DMS114 treated with DMSO at 0.1 percent for 48 hours (cell line): ENCODE measurements around the gene EVA1A.

Experiments used
- DNase-seq: peaks from one replicate; lab custom pipeline; 2025; ENCODE audit not compliant: unreplicated experiment; lab: John Stamatoyannopoulos, UW

The EVA1A gene

DNA sequence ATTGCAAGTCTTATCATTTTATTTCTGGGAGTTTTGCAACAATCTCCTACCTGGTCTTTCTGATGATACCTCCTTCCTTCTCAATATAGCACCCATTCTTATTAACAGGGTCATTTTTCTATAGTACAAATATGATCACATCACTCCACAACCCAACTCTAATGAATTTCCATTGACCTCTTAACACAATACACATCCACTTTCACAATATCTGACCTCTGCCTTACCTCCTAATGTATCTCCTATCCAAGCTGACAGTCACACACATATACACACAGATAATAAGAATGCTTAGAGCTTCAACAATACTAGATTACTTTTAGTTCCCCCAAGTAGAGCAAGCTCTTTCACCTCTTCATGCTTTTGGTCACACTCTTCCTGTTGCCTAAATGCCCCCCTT is 40.9 kb downstream of the EVA1A start:
- DNase-seq: no peak

DNA sequence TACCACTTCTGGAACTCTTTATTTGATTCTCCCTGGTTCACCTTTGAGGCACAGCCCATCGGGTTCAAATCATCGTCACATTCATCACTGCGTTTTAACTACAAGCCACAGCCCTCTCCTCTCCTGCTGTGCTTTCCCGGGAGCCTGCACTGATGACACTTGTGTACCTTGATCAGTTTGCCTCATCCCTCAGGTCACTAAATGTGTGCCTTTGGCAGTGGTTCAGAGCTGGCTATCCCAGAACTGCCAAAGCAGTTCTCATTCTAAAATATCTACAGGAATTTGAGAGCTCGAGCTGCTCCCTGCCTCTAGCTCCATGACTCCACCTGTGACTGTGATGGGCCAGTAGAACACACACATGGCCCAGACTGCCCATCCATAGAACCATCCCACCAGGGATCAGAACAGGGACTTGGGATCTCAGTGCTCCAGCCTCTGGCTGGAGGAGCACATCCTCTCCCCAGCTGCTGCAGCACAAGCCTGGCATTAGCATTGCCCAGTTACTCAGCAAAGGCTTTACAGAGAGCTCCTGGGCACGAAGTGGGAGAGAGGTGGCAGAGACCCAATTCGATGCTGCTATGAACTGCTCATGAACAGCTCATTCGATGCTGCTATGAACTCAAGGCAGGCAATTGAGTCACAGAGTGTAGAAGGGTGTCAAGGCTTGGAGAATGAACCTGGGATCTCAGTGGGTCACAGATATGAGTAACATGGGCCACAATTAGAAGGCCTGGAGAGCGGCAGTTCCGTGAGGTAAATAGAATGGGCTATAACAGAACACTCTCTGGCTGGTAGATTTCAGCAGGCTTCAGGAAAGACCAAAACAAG is 41.9 kb downstream of the EVA1A start:
- no peak for DNase-seq

DNA sequence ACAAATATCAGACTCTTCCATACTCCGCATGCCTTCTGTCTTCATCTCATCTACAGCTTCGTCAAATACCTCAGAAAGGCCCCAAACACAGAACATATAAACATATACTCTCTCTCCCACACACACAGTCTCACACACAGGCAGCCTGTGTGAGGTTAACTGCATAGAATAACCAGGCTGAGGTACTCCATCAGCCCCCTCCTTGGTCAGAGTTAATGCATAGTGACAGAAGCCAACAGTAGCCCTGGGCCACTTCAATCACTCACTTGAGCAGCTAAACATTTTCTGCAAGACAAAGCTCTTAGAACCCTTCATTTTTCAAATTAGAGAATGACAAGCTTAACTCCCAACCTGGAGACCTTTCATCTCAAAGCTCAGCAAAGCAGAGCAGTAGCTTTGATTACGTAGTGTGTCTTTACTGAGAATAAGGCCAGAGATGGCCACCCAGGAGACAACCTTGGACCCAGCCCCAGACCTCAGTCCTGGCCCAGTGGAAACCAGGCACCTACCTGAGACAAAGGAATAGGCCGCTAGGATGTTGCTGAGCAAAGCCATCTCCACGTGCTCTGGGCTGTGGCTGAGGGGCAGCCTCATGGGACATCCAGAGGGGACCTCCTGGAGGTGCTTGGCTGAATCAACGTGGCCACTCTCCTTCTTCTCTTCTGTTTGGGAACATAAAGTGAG is 43.0 kb downstream of the EVA1A start:
- no peak for DNase-seq

DNA sequence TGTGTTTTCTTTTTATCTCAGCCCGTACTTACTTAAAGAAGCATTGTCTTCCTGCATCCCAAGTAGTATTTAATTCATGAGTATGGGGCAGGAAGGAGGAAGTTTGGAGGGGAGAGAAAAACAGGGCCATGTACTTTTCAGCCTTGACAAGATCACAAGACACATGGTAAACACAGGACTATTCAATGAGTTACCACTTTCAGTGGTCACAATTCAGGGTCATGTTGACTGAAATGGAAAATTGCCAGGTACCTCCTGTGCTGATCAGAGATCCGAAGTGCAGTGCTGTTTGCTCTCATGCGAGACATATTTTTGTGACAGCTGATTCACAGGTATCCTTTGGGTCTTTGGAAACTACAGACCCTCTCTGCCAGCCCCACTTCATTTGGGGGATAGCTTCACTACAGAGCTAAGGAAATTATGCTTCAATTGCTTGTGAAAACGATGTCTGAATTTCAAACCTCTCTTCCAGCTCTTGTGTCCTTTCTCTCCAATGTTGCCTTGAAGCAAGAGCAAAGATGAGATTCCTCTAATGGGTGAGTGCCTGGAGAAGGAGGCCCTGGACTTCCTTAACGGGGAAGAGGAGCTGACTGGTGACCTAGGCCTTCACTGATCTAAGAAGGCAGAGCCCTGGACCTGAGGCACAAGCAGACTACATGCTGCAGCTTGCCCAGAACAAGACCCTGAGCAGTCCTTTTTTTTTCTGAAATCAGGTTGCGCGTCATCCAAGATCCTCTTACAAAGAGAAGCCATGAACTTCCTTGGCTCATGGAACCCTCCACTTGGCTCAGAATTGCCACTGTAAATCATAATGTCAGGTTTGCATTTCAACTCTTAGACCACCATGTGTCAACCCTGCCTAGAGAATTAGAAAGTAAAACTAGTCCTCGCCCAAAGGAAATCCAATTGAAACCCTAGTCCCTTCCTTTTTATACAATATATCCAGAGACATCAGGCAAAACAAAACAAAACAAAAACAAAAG is 44.1 kb downstream of the EVA1A start:
- DNase-seq: no peak

DNA sequence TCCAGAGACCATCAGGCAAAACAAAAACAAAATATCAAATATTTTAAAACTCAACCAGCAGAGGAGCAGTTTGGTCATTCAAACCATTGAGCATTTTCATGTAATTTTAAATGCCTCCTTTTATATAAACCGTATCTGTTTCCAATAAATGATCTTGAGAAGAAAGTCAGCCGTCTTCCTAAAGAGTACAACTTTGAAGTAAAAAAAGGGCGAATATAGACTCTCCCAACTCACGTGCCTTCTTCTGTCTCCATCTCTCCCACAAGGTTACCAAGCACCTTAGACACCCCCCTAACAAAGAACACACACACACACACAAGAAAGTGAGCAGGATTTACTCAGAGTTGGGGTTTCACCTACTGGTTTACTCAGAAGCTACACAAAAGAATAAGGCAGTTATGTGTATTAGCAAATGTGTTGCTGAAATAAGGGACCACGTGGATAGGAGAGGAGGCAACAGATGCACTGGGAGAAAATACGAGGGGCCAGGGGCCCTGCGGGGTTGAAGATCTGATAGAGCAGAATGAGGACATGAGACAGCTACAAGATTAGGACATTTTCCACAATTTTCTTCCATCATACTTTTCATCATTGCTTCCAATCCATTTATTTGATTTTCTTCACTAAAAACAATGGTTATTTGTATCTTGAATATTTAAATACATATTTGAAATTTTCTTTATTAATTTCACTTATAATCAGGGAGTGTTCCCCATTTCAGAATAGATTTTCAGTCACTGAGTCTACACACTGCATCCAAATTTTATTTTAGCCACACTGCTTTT is 45.0 kb downstream of the EVA1A start:
- no peak for DNase-seq

DNA sequence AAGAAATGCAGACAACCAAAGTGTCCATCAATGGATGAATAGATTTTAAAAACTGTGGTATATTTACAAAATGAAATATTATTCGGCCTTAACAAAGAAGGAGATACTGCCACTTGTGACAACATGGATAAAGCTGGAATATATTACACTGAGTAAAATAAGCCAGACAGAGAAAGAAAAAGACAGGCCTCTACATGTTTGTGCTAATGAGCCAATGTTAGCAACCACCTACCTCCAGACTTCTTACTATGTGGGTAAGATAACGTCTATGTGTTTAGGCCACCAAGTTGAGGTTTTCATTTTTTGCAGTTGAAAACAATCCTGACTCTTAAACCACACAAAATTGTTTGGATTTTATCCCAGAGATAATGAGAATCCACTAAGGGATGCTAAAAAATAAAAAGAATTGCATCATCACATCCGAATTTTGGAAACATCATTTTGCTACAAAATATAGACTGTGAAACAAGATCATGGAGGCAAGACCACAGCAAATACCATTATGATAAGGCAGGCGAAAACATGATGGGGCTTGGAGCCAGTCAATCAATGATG is 47.0 kb downstream of the EVA1A start:
- DNase-seq: no peak

DNA sequence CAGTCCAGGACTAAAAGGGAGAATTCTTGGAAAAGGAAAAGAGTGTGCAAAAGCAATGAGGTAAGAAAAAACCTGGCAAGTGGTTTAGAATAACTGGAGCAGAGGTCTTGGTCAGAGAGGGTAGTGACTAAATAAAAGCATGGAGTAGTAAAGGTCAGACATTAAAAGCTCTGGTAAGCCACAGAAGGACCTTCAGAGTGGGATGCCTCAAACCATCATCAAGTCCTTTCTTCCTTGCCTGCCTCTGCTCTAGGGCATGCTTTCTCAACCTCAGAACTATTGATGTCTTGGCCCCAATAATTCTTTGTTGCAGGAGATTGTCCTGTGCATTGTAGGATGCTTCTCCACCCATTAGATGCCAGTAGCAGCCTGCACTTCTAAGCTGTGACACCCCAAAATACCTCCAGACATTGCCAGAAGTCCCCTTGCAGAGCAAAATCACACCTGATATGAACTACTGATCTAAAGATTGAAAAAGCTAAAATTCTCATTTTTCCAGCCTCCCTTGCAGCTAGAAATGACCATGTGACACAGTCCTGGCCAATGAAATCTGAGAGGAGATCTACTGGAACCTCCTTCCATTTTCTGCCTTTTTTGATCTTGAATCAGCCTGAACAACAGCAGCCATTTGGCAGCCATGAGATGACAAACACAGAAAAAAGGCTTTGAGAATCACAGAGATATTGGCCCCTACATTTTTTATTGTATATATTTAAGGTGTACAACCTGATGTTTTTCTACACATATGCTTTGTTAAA is 48.1 kb downstream of the EVA1A start:
- DNase-seq: no peak

DNA sequence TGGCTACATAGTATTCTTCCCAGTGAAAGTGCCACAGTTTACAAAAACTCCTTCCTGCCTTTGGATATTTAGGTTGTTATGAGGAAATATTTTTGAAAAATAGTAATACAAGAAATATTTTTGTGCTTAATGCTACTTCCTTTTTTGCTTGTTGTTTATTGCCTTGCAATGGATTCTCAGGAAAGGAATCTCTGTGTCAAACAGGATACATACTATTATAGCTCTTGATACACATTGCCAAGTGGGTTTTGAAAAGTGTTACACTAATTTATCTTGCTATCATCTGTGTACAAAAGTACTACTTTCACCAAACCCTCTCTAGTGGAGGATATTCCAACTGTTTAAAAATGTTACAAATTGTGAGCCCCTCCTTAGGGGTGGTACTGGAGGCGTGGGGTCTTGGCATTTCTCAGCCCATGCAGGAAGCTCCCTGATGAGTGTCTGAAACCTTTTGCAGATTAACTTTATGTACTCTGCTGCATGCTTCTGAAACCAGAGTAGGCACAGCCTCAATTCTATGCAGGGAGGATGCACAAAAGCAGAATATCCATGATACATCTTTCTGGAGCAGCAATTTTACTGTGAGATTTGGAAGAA is 54.5 kb downstream of the EVA1A start:
- no peak for DNase-seq

DNA sequence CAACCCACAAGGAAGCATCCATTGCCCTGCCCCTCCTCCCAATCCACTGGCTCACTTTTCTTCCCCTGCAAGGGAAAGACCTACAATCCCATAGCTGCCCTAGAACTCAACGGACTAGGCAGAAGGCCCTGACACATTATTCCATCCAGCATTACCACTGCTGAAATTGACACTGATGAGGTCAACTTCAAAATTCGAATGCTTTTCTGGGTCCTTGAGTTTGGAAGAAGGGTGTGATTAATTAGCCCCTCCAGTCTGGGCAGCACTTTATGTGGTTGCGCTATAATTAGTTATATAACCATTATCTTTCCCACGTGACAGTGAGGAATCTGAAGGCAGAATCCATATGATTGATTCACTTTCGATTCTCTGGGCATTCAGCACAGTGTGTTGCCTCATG is 55.7 kb downstream of the EVA1A start:
- DNase-seq: no peak

DNA sequence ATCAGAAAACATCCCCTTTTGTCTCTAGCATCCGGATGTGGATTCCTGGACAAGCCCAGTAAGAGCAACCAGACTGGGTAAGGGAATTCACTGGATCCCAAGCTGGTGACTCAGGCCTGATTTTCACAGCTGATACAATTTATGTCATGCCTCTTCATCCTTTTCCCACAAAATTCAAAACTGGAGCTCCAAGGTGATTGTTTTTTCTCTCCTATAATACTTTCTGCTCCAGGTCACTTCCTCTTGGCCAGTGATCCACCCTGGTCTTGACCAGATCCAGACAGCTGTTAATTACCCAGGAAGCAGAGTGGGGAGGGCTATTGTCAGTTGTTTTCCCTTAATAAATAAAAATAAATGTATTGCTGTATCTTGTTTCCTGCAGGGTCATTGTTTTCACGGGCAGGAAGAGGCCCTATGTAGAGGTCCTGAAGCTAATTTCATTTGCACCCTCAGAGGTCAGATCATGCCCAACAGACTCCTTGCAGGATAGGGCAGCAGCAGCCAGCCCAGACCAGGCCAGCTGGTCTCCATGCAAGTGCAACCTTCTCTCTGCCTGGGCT is 57.6 kb downstream of the EVA1A start:
- no peak for DNase-seq

DNA sequence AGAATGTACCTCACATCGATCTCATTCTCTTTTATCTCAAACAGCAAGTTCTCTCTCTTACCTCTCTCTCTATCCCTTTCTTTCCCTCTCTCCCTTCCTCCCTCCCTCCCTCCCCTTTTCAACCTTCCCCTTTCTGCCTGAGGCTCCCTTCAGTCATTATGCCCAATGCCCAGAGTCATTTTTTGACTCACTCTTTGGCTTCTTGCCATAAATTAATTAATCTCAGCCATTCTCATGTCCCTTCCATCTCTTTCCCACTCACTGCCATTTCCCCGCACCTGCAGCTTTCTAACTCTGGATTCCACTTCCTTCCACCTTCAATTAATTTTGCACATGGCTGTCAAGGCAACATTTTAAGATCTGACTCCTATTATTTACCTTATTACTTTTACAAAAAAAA is 60.1 kb downstream of the EVA1A start:
- no peak for DNase-seq

DNA sequence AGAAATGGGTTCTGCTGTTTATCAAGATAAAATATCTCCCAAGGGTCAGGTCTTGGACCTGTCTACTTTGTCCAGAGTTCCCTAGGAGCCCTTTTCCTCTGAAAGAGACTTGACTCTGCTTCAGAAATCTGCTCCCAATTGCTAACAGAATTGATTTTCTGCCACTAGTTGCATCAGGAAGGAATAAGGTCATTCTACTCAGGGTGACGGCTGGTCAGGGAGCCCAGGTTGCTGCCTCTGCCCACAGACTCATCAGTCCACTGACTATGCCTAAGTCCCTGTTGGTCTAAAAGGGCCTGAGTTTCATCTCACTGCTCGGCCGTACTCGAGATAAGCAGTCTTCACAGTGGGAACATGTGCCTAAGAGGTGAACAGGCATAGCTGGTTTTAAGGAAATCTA is 61.2 kb downstream of the EVA1A start:
- no peak for DNase-seq

DNA sequence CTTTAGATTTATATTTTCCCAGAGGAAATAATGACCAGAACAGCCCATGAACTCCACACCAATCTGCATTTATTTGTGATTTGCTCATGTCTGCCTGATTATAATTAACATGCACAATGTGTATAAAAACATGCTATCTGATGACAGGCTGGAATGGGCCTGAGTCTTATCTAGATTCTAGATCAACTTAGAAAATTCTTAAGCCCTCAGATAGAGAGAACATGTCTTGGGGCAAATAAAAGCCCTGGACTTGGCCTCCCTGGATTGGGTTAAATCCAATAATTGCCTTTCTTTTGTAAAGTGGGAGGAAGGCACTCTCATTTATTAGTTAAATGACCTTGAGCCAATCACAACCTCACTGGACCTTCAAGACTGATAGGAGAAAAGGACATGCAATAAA is 61.8 kb downstream of the EVA1A start:
- DNase-seq: no peak

DNA sequence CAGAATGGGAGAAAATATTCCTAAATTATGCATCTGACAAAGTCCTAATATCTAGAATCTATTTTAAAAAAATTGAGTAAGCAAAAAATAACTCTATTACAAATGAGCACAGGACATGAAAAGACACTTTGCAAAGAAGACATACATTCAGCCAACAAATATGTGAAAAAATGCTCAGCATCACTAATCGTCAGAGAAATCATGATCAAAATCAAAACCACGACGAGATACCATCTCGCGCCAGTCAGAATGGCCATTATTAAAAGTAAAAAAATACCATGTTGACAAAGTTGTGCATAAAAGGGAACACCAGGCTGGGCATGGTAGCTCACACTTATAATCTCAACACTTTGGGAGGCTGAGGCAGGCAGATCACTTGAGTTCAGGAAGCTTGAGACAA is 63.5 kb downstream of the EVA1A start:
- DNase-seq: no peak

DNA sequence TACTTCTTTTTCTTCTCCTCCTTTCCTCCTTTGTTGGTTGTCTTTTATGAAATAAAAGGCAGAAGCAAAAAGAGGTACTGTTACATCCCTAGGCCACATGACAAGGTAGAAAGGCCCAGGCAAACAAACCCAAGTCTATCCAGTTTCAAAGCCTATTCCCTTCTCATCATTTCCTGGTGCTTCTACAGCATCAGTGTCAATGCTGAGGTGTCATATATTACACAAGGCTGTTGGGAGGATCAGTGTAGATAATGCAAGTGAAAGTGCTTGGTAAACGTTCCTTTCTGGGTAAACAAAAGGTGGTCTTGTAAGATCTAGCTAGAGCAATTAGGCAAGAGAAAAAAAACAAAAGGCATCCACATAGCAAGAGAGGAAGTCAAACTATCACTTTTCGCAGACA is 64.9 kb downstream of the EVA1A start:
- DNase-seq: no peak

DNA sequence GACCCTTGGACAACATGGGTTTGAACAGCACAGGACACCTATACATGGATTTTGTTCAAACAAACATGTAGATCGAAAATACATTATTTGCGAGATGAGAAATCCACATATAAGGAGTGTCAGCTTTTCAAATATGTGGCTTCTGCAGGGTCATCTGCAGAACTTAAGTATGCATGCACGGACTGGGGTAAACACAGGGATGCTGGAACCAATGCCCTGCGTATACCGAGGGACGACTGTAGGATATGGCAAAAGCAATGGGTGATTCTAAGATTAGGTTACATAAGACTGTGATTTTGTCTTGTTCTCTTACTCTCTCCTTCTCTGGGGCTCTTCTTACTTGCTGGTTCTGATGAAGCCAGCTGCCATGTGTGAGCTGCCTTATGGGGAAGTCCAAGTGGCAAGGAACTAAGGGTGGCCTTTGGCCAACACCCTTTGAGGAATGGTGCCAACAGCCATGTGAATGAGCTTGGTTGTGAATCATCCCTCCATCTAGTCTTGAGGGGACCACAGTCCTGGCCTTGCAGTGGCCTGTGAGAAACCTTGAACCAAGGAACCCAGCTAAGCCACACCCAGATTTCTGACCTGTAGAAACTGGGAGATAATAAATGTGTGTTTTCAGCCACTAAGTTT is 66.5 kb downstream of the EVA1A start:
- no peak for DNase-seq

DNA sequence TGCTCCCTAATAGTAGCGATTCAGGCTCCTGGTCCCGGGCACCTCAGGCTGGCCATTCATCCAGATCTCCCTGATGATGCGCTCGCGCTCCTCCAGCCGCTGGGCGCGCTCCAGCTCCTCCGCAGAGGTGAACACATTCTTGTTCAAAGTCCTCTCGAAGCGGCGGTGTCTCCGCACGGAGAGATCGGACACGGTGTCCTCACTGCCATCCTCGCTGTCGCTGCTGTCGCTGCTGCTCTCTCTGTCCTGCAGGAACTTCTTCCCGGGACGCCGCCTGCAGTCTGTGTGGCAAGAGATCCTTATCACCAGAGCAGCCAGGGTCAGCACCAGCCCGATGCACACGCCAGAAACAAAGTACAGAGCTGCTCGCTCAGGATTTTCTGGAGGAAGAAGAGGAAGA is 67.5 kb downstream of the EVA1A start:
- no peak for DNase-seq

DNA sequence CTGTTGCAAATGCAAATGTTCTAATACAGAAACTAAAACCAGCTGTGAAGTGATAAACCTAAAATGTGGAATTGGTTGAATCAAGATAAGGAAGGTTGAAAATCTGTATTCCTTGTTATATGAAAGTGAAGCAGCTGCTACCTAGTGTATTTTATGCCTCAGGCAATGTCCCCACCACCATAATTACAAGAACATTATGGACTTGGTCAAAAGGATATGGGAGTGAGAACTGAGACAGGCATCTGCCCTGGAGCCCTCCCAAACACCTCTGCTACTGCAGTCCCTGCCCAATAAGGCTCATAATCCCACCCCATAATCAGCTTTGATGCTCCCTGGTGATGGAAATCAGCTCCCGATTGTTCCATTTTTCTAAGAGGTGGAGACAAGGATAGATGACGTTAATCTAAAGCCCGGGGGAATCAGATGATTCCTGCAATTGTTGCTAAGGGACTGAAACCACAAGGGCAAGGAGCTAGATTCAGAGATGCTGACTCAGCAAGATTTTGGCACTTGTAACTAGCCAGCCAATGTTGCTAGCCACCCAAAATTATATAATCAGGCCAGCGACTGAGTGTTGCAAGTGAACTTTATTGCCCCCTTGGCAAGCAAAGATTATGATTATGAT is 69.5 kb downstream of the EVA1A start:
- no peak for DNase-seq
